ENCODE data around the gene TNFRSF18.

TNFRSF18 gene

GRCh38 chr1:1229770-1230169, 23.4 kb upstream of the TNFRSF18 start:
- in situ Hi-C loops (cut with MboI; ENCODE audit: low sequenced_read_pairs): loop anchor here (25.0 kb wide), 1 partner anchor 92 kb away; no protein-coding TSS in a partner anchor

GRCh38 chr1:1228596-1229321, 22.4 kb upstream of the TNFRSF18 start:
- in situ Hi-C loops (cut with MboI; ENCODE audit: low sequenced_read_pairs): loop anchor here (25.0 kb wide), 1 partner anchor 91 kb away; no protein-coding TSS in a partner anchor

GRCh38 chr1:1228187-1228586, 21.8 kb upstream of the TNFRSF18 start:
- in situ Hi-C loops (cut with MboI; ENCODE audit: low sequenced_read_pairs): loop anchor here (25.0 kb wide), 1 partner anchor 91 kb away; no protein-coding TSS in a partner anchor

GRCh38 chr1:1227386-1227785, 21.0 kb upstream of the TNFRSF18 start:
- in situ Hi-C loops (cut with MboI; ENCODE audit: low sequenced_read_pairs): loop anchor here (25.0 kb wide), 1 partner anchor 90 kb away; no protein-coding TSS in a partner anchor

GRCh38 chr1:1226566-1227362, 20.4 kb upstream of the TNFRSF18 start:
- in situ Hi-C loops (cut with MboI; ENCODE audit: low sequenced_read_pairs): loop anchor here (25.0 kb wide), 1 partner anchor 89 kb away; no protein-coding TSS in a partner anchor

GRCh38 chr1:1225913-1226312, 19.5 kb upstream of the TNFRSF18 start:
- in situ Hi-C loops (cut with MboI; ENCODE audit: low sequenced_read_pairs): loop anchor here (25.0 kb wide), 1 partner anchor 89 kb away; no protein-coding TSS in a partner anchor

GRCh38 chr1:1225238-1225845, 18.9 kb upstream of the TNFRSF18 start:
- in situ Hi-C loops (cut with MboI; ENCODE audit: low sequenced_read_pairs): loop anchor here (25.0 kb wide), 1 partner anchor 88 kb away; no protein-coding TSS in a partner anchor

- in situ Hi-C loops (cut with MboI; ENCODE audit: low sequenced_read_pairs): no loop called here
Observed at GRCh38 chr1:1223891-1224290, 17.5 kb upstream of the TNFRSF18 start.

DNA sequence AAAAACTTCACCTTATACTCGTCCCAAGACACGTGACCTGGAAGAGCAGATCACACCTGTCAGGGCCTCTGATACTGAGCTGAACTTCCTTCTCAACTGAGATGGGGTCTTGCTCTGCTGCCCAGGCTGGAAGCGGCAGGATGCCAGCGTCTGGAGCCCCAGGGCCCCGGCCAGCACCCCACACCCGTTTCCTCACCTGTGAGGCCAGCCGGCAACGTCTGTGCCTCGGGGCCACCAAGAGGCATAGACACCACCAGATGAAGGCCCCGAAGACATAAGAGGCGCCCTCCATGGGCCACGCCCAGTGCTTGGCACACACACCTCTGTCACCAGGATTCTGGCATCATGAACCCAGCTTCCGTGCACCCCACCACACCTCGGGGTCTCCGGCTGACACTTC, 16.9 kb upstream of the TNFRSF18 start:
- in situ Hi-C loops (cut with MboI; ENCODE audit: low sequenced_read_pairs): no loop called here

DNA sequence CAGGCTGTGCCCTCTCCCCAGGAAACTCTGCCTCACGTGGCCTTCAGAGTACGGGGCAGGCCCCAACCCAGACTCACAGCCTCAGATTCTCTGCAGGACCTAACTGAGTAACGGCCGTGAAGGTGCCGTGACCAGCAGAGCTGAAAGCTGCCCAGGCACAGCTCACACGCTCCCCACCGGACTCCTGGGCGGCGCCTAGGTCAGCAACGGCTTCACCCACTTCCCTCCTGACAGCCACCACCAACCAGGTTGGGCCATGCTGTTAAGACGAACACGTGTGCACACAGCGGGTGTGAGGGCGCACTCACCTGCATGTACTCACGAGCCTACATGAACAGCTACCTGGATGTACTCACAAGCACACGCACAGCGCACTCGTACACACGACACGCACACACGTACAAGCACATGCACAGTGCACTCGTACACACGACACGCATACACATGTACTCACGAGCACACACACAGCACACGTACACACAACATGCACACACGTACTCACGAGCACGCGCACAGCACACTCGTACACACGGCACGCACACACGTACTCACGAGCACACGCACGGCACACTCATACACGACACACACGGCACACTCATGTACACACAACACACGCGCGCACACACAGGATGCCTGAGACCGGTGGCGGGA, 16.3 kb upstream of the TNFRSF18 start:
- in situ Hi-C loops (cut with MboI; ENCODE audit: low sequenced_read_pairs): no loop called here

DNA sequence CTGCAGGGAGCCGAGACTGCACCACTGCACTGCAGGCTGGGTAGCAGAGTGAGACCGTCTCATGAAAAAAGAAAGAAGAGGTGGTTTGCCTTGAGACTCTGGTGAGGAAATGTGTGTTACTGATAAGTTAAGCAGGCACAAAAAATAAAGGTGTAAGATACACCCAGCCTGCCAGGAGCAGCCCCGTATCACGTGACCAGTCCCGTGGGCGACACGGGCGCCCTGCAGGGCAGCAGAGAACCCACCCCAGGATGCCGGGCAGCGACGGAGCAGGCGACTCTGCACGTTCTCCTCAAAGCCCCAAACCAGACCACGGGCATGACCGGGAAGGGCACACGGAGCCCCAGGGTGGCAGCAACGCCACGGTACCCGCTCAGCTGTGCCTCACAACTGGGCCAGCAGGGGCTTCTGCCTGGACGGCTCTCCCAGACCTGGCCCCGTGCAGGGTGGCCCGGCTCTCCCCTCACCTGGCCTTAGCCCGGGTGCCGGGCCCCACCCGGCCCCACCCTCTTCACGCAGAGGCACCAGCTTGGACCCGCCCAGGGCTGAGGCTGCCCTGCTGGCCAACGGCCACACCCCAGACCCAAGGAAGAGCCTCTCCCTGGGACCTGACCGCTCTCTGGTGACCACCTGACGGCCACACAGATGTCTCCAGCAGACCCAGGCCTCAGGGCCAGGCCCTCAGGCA, 15.6 kb upstream of the TNFRSF18 start:
- in situ Hi-C loops (cut with MboI; ENCODE audit: low sequenced_read_pairs): no loop called here

- in situ Hi-C loops (cut with MboI; ENCODE audit: low sequenced_read_pairs): no loop called here
Observed at GRCh38 chr1:1220197-1220596, 13.8 kb upstream of the TNFRSF18 start.

- in situ Hi-C loops (cut with MboI; ENCODE audit: low sequenced_read_pairs): no loop called here
Observed at GRCh38 chr1:1219341-1219740, 12.9 kb upstream of the TNFRSF18 start.

DNA sequence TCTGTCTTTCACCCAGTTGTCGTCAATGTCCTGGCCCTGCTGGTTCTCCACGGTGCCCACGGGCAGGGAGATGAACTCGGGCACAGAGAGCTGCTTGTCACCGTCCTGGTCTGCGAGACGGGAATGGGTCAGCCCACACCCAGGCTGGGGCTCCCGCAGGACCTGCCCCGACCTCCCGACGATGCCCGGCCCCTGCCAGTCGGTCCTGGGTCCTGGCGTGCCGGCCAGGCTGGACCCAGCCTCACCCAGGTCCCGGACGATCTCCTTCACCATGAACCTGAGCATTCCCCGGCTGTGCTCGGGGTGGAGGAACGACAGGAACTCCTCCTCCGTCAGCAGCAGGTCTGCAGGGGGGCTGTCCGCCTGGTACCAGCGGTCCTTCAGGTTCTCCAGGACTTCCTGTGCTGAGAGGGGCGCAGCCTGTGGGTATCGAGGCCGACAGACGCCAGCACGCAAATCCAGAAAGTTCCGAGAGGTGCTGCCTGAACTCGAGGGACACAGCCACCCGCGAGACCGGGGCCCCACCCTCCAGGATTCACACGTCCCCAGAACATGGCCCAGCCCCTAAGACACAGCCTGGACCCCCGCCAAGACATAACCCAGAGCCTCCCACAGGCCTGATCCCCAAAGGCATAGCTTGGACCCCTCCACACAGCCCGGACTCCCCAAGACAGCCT, 12.3 kb upstream of the TNFRSF18 start:
- in situ Hi-C loops (cut with MboI; ENCODE audit: low sequenced_read_pairs): no loop called here

DNA sequence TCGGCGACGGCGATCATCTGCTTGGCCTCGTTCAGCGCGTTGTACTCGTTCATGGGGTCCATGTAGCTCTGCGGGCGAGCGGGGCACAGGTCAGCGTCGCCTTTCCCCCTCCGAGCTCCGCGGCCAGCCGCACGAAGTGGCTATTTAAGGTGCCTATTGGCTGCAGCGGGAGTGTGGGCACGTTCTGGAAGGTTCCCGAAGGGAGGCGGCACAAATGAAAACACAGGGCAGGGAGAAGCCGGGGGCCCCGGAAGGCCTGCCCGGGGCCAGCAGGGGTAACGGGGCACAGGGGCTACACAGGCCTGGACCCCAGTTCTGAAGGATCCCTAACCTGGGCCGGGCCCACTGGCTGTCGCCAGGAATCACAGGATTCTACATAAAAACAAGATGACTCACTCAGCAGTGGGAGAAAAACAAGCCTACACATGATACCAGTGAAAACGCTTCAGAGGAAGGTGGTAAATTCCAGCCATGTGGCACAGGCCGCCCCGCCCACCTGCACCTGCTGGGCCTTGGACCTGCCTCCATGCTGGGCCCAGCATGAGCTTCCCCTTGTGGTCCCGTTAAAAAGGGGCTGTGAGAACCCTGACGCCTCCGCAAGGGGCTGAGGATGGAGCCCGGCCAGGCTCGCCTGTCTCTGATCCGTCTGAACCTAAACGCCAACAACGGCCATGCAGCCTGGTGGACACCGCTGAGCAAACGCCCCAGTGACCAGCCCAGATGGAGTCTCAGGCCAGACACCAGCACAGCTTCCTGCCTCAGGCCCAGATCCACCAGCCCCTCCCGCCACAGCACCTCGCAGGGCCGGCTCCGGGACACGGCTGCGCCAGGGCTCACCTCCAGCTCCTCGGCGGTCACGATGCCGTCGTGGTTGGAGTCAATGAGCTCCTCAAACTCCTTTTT, 11.5 kb upstream of the TNFRSF18 start:
- in situ Hi-C loops (cut with MboI; ENCODE audit: low sequenced_read_pairs): no loop called here

DNA sequence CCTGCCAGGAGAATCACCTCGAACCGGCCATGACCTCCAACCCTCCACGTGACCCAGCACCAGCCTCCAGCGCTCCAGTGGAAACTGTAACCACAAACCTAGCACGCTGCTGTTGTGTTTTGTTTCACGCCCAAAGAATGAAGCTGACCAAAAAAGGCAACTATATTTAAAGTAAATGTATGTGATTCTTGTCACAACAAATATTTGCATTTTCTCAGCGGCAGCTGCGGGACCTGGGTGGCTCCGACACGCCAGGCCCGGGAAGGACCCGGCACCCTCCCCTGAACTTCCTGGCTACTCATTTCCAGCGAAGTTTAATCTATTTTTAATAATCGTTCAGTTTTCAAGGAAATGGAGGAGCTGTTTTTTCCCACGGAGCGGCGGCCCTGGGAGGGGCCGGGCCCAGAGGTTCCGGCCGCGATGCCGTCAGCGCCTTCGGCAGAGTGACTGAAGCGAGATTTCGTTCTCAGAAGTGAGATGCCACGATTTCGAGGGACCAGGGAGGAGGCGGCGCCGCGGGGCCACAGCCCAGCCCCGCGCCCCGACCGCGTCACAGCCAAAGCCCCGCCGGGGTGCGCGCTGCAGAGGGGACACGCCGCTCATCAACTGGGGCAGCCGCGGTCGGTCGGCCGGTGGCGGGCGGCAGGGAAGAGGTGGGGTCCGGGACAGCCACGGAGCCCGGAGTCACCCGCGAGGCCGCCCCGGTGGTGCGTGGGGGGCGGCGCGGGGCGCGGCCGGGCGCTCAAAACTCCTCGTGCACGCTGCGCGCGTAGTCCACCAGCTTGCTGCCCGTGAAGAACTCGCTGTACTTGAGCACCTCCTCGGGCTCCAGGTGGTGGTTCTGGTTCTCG, 10.6 kb upstream of the TNFRSF18 start:
- in situ Hi-C loops (cut with MboI; ENCODE audit: low sequenced_read_pairs): no loop called here

- in situ Hi-C loops (cut with MboI; ENCODE audit: low sequenced_read_pairs): no loop called here
Observed at GRCh38 chr1:1215881-1216605, 9.7 kb upstream of the TNFRSF18 start.

All from HL-60/S4 treated with retinoic acid at 250 ng/mL for 4 days and 3 days (cell line).